D721Med (cell line): ENCODE results near the gene CD7.

ENCODE experiments used
- DNase-seq: peaks from one replicate; pipeline ENCODE4 v3.0.0; 2011; ENCODE audit warnings: low spot score; ENCODE audit not compliant: insufficient read length
- FAIRE-seq: peaks from 2 replicates; lab custom pipeline; 2011; peaks lifted over from hg19 to GRCh38; lab: Jason Lieb, UNC
- CTCF ChIP-seq: IDR thresholded peaks from 2 replicates; pipeline ENCODE4 v1.5.1; 2012; ENCODE audit warnings: mild to moderate bottlenecking, control low read depth; ENCODE audit not compliant: insufficient read depth; ENCODE audit errors: missing control alignments

The CD7 gene

GRCh38 chr17:82274134-82275020 lies 43.0 kb downstream of the CD7 start:
- FAIRE-seq: no peak
- TF ChIP-seq CTCF: no peak
- DNase-seq: no peak

- no peak for FAIRE-seq
- no peak for TF ChIP-seq CTCF
- DNase-seq: peak; percentile 97
These were observed 43.9 kb downstream of the CD7 start, which contains the start of gene CSNK1D for GRCh38 chr17:82273327-82274133. CSNK1D (minus strand) TSS chr17:82273700; CDS start chr17:82273381, 319 bp downstream.

GRCh38 chr17:82272495-82273326 lies 44.7 kb downstream of the CD7 start:
- no peak for TF ChIP-seq CTCF
- FAIRE-seq: no peak
- DNase-seq: peak; percentile 53

- TF ChIP-seq CTCF: no peak
- FAIRE-seq (no peak), DNase-seq (no peak)
These were observed 46.0 kb downstream of the CD7 start for GRCh38 chr17:82271401-82271800.

- FAIRE-seq: no peak
- TF ChIP-seq CTCF: no peak
- no peak for DNase-seq
These were observed 46.8 kb downstream of the CD7 start for GRCh38 chr17:82270651-82271050.

- FAIRE-seq: no peak
- DNase-seq: no peak
- no peak for TF ChIP-seq CTCF
These were observed 47.4 kb downstream of the CD7 start for GRCh38 chr17:82269882-82270500.
